ENCODE data around the gene DMAP1.
A peak's percentile ranks its signal among the peaks of the same experiment; 100 is the strongest.
"Not testable (repeated sequence)": the region's sequence is repeated elsewhere in the genome, so short reads cannot be mapped to it uniquely, and the experiment has no call there.

The DMAP1 gene, protein sequence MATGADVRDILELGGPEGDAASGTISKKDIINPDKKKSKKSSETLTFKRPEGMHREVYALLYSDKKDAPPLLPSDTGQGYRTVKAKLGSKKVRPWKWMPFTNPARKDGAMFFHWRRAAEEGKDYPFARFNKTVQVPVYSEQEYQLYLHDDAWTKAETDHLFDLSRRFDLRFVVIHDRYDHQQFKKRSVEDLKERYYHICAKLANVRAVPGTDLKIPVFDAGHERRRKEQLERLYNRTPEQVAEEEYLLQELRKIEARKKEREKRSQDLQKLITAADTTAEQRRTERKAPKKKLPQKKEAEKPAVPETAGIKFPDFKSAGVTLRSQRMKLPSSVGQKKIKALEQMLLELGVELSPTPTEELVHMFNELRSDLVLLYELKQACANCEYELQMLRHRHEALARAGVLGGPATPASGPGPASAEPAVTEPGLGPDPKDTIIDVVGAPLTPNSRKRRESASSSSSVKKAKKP

DNA sequence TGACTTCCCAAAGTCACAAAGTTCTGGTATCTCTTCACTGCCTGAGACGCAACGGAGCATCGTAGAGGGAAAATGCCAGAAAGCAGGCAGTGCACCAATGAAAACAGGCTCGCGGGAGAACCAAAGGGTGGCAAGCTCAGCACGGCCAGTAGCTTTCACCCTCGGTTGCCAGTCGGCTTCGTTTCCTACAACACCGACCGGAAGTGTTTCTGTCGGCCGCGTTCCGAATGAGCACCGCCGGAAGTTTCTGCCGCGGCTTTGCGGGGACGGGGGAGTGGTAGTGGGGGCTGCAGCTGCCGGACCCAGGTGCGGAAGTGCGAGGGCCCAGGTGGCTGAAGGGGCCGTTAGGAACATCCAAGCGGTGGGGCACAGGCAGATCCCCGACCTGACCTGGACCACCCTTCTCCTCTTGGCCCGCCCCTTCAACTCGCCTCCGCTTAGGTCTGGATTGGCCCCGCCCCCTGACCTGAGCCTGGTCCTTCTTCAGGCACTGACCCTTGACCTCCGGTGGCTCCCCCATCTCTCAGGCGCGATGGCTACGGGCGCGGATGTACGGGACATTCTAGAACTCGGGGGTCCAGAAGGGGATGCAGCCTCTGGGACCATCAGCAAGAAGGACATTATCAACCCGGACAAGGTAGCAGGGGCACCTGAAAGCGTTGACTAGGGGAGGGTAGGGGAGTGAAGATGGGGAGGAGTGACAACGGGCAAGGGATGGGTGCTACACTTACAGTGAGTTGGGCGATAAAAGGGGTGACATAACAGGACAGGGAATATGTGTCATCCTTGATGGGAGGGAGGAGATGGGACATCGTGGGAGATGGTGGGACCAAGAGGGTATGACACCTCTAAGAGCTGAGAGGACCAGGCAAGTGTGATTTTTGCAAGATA is at the start of gene DMAP1:
Gene DMAP1, plus strand, starts transcription at position 250 of the 891 bp plus-strand sequence. Its CDS starts 283 bp downstream, at position 533.
- DNase-seq (ENCODE audit: low spot score), result peak; percentile 86

DNA sequence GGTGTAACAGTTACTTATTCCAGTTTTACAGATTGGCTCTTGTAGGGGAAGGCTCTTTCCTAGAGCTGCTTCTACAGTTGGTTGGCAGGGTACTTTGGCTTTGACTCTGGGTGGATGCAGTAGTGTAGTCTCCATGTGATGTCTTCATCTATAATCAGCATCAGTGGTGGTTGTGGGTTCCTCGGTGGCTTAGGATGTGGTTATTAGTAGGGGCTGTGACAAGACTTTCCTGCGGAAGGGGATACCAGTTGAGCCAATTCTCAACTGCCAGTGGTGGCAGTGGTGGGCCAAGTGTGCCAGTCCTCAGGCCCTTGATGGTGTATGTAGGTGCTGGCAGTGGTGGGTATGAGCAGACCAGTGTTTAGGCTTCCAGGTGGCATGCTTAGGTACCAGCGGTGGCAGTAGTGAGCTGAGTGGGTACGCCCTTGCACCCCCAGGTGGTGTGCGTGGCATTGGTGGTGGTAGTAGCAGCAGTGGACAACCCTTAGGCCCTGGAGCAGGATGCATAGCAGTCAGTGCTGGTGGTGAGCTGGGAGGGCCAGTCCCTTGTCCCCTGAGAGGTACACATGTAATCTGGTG is 44.7 kb upstream of the DMAP1 start:
- no peak for DNase-seq (ENCODE audit: low spot score)

DNA sequence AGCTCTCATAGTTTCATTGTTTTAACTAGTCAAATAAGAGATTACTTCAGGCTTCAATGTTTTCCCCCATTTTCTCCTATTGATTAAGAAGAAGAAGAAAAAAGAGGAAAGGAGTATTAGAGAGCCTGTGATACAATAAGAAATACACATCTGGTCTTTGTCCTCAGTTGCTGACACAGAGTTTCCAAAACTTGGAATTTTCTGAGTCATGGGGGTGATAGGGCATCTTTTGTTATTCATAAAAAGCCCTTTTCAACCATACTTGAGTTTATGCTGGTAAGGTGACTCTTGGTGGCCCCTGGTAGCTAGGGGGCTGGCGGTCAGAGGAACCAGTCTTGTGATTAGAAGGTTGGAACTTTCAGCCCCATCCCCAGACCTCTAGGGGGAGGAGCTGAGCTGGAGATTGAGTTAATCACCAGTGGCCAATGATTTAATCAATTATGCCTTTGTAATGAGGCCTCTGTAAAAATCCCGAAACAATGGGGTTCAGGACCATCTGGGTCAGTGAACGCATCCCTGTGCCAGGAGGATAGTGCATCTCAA is 42.9 kb upstream of the DMAP1 start:
- DNase-seq (ENCODE audit: low spot score), result no peak

DNA sequence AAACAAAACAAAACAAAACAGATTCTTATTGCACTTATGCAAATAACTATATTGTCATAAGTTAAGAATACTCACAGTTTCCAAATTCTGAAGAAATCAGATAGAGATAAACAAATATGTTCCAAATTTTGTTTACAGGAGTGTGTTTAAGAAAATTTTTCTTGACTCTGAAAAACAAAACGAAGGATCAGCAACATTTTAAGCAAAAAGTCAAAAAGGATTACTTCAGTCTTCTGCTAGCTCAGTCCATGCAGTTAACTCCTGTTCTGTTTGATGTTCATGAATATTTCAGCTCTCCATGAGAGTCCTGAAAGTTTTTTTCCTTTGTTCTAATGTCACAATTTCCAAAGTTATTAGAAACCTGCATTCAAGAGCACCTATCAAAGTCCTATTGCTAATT is 38.6 kb upstream of the DMAP1 start:
- no peak for DNase-seq (ENCODE audit: low spot score)

DNA sequence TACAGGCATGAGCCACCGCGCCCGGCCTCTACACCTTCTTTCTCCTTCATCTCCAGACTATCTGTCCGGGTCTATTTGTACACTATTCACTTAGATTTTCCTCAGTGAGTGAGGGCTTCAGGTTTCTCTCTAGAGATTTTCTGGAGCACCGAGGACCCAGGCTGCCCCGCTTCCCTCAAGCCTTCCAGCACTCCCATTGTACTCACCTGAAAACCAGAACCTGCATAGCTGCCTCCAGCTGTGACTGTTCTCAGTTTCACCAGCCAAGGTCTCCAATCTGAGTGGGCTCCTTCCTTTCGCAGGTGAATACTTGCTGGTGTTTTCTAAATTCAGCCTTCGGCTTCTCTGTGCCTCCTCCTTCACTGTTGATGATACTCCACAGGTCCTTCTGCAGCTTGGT is 12.9 kb upstream of the DMAP1 start:
- DNase-seq (ENCODE audit: low spot score), result no peak

DNA sequence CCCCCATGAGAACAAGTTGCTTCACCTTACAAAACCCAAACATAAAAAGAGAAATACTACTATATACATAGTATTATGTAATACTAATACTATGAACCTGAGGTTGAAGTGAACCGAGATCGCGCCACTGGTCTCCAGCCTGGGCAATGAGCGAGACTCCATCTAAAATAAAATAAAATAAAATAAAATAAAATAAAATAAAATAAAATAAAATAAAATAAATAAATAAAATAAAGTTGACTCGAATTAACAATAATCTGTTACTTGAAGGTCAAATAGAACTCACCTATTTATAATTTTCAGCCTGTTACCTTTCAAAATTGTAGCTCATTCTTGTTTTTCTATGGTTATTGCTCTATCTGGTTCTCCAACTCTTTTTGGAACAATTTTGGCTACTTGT is 6.7 kb upstream of the DMAP1 start:
- DNase-seq (ENCODE audit: low spot score), result not testable (repeated sequence)

DNA sequence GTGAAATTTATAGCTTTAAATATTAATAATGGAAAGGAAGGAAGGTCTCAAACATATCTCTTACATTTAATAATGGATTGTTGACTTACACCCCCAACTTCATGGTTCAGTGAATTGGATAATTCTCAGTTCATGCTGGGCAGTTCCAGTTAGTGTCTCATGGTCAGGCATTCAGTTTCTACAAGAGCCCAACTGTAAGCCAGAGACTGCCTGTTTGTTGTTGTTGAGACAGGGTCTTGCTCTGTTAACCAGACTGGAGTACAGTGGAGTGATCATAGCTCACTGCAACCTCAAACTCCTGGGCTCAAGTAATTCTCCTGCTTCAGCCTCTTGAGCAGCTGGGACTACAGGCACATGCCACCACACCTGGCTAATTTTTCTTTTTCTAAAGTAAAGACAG is 5.0 kb upstream of the DMAP1 start:
- no peak for DNase-seq (ENCODE audit: low spot score)

DNA sequence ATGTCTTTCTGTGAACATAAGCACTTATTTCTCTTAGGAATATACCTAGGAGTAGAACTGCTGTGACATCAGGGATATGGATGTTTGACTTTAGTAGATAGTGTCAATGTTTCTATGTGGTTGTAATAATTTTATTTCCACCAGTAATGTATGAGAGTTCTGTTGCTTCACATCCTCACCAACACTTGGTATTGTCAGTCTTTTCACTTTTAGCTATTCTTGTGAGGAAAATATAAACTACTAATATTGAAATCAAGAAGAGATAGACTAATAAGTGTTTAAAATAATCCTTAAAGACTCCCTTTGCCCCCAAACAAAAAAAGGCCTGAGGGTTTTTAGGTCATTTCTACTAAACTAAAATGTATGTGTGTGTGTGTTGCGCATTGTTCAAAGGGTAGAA is 2.7 kb upstream of the DMAP1 start:
- no peak for DNase-seq (ENCODE audit: low spot score)

DNA sequence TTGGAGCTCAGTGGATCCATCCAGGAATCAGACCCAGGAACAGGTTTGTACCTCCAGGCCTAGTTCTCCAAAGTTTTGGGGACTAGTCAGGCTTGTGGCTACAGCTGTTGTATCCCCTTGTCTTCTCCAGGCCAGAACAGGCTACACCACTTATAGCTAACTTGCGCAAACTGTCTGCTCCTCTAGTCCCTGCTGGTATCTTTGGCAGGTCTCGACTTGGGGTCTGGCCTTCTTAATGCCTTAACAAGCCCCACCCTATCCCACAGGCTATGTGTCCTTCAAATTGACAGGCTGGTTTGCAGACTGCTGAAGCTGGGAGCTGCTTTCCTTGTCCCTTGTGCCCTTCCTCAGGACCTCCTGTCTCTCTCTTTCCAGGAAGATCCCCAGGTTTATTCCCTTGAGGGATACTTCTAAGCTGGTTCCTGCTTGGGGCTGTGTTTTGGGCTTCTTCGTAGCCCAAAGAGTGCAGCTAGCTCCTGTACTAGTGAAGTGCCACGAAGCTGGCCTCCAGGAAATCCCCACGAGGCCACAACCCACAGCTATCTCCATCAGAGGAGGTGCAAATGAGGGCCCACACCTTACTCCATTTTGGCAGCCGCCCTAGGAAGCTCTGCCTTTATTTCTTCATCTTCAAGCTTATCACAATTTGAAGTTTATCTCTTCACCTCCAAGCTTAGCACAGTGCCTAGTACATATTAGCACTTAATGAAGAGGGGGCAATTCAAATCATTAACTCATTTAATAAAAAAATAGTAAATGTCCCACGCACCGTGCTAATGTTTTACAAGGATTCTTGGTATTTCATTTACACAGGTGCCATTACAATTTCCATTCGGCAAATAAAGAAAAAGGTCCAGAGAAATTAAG is 683 bp upstream of the DMAP1 start:
- DNase-seq (ENCODE audit: low spot score), result no peak

DNA sequence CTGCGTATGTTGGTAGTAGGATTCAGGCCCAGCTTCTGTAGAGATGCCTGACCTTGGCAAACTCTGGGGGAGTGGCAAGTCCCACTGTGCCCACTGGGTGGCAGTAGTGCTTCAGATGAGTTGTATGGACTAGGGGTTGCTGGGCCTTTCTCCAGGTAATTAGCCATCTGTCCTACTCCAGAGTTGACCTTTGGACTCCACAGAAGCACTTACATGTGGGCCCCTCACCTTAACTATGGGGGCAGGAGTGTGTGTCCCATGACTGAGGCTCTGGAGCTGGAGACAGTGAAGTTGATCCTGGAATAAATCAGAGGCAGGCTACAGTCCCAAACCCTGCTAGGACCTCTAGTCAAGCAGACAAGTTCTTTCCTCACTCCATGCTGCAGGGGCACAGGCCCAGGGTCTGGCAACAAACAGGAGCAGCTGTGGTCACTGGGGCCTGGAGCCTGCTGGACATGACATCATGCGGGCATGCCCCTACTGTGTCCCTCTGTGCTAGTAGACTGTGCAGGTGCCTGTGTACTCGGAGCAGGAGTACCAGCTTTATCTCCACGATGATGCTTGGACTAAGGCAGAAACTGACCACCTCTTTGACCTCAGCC is 4.6 kb downstream of the DMAP1 start:
- peak; percentile 78 for DNase-seq (ENCODE audit: low spot score)

DNA sequence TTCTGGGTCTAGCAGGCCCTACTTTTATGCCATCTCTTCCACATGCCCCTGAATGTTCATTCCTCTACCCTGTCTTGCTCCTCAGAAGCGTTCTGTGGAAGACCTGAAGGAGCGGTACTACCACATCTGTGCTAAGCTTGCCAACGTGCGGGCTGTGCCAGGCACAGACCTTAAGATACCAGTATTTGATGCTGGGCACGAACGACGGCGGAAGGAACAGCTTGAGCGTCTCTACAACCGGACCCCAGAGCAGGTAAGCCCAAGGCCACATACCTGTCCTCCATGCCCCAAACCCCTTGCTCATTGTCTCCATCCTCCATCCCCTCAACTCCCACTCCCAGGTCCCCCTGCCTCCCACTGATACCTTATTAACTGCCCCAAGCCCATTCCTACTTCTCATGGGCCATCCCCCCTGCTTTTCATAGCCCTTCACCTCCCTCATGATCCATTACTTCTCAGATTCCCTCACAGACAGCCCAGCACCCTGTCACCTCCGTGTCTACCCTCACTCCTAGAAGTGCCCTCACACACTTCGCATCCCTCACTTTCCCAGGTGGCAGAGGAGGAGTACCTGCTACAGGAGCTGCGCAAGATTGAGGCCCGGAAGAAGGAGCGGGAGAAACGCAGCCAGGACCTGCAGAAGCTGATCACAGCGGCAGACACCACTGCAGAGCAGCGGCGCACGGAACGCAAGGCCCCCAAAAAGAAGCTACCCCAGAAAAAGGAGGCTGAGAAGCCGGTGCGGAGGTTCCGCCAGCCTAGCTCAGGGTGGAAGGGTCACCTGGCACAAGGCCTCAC is 5.4 kb downstream of the DMAP1 start:
- no peak for DNase-seq (ENCODE audit: low spot score)

DNA sequence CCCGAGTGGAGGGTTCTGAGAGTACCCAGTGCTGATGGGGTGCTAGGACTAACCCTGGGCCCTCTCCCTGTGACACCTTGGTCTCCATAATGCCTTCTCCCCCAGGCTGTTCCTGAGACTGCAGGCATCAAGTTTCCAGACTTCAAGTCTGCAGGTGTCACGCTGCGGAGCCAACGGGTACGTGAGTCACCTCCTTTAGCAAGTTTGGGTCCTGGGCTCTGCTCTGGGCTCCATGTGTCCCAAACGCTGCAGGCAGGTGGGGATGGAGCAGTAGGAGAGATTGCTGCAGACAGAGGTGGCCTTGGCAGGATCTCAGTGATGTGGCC is 6.0 kb downstream of the DMAP1 start:
- DNase-seq (ENCODE audit: low spot score), result no peak

DNA sequence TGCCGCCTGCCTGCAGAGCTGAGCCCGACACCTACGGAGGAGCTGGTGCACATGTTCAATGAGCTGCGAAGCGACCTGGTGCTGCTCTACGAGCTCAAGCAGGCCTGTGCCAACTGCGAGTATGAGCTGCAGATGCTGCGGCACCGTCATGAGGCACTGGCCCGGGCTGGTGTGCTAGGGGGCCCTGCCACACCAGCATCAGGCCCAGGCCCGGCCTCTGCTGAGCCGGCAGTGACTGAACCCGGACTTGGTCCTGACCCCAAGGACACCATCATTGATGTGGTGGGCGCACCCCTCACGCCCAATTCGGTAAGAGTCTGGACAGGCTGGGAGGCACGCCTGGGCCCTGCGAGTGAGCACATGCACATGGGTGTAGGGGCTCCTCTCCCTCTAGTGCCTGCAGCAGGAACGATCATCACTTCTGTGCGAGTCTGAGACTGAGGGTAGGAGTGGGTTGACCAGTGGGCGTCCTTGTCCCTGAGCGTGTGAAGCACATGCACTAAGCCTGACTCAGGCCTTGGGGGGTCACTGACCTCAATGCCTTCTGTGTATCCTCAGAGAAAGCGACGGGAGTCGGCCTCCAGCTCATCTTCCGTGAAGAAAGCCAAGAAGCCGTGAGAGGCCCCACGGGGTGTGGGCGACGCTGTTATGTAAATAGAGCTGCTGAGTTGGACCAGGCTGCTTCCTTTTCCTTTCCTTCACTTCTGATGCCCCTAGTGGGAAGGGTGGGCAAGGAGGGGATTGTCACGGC is 6.9 kb downstream of the DMAP1 start:
- no peak for DNase-seq (ENCODE audit: low spot score)

DNA sequence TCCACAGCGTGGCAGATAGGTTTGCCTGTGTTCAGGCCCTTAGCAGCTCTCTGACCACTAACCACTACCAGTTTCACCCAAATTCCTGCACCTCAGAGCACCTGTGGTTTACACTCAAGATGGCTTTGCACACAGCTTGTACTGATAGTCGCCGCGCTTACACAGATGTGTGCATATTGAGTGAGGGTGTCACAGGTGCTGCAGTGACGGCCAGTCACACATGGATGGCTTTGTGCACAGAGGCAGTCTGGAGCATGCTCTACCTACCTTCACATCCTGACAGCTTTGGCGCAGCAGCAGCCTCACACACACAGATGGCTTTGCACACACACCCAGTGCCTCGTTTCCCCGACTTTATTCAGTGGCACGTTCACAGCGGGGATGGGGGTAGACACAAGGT is 7.5 kb downstream of the DMAP1 start:
- DNase-seq (ENCODE audit: low spot score), result no peak

DNA sequence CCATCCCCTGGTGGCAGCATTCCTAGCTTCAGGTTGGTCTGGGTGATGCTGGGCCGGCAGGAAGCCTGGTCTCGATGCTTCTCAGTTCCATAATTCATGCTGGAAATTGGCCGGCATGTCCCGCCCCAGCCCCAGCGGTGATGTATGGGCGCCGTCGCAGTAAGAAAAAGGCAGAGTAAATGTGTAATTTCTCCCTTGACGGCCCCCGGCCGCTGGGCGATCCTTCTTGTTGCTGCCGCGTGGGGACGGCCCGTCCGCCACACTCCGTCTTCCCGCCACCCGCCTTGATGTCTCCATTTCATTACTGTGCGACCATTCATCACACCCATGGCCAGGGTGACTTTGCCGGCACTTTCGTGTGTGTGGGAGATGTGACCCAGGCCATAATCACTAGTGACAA is 8.5 kb downstream of the DMAP1 start:
- no peak for DNase-seq (ENCODE audit: low spot score)

DNA sequence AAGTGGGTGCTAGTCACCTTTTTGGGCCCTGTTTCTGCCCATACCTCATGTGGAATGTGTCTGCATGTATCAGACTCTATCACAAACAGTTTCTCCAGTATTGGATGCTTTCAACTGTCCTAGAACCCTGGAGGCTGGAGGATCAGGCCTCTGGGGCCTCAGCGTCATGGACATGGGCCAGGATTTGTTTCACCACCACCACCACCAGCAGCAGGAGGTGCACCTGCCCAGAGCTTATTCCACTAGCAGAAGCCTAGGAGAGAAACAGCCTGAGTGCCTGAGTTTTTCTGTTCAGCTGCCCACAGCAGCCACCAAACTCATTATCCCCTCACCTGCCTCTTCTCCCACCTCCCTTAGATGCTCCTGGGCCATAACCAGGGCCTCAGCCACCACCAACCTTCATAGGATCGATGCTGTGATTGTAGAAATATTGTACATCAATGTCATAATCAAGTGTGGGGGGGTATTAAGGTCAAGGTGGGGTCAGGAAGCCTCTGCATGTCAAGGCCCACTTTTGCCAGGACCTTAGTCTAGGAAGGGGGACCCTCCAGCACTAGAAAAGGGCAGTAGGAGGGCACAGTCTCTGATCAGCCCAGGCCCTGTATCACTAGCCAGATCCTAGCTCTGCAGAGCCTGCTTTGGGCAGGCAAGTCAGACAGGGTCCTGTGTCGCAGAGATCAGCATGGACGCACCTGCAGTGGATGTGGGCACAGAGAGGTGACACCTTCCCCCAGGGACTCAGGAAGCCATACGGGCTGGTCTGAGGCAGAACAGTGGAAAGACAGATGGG is 9.3 kb downstream of the DMAP1 start:
- no peak for DNase-seq (ENCODE audit: low spot score)

DNA sequence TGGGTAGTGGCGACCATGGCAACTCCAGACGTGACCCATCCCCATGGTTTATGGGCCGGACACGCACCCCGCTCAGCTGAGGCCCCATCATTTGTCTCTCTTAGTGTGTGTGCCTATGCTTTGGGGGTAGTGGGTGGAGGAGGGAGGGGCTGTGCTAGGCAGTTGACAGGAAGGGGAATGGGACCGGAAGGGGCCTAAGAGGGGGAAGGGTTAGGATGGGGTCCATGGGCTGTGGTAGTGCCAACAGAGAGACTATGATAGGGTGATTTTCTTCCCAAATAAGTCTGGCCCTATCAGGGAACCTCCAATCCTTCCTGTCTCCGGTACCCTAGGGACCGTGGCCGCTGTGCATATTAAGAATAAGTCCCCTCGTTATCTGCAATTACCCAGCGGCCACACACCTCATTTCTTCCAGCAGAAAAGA is 9.9 kb downstream of the DMAP1 start:
- DNase-seq (ENCODE audit: low spot score), result no peak

DNA sequence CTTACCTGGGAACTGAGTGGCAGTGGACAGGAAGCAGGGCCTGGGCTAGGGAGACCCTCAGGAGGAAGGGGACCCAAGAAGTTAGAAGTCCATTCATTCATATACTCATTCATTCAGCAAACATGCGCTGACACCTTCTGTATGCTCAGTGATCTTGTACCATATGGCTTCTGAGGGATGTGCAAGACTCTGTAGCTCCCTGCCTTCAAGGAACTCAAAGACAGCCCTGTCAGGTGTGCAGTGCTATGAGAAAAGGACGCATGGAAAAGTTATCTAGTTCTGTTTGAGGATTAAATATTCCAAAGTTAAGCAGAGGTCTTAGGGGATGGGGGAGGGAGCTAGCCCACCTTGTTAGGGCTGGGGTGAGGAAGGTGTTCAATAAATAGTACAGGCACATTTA is 12.5 kb downstream of the DMAP1 start:
- DNase-seq (ENCODE audit: low spot score), result no peak

DNA sequence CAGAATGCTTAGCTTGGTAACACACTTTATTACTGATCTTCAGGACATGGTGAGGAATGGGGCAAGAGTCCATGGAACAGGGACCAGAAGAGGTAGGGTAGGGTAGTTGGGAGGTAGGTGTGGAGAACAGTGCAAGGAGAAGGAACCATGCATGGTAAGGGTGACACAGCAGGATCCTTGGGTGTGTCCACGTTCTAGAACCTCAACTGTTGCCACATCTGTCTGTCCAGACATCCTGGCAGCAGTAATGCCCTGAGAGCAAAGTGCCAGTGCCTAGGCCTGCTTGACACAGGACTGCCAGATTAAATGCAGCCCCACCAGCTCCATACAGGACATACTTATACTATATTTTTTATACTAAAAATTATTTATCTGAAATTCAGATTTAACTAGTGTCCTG is 13.9 kb downstream of the DMAP1 start:
- DNase-seq (ENCODE audit: low spot score), result no peak

Data from D341Med (cell line).